Right lobe of liver (tissue), 4 donors: ENCODE measurements around the gene WDR62.
"Not testable (repeated sequence)": the region's sequence is repeated elsewhere in the genome, so short reads cannot be mapped to it uniquely, and the experiment has no call there.

Experiments used
- POLR2A ChIP-seq: fragments of 450-650 bp; IDR thresholded peaks from one replicate; pipeline ENCODE4 v1.6.1; 2017; ENCODE audit warnings: antibody characterized with exemption, mild to moderate bottlenecking
- TF ChIP-seq, protein P1 (sequence below), 4 donors: fragments of 200-600 bp in 3 of 4; fragments of 450-650 bp in 1 of 4; IDR thresholded peaks; one replicate each; pipeline versions ENCODE4 v1.5.1 to v1.8.0; 2016 to 2022; ENCODE audit warnings: antibody characterized with exemption in 4 of 4, mild to moderate bottlenecking in 2 of 4
- donor health status: DM: no; HTN: no; CAD: no.
- donor health status: DM: no; HTN: no; CAD: no.
- donor health status: DM: no; HTN: yes; CAD: no.

DNA sequence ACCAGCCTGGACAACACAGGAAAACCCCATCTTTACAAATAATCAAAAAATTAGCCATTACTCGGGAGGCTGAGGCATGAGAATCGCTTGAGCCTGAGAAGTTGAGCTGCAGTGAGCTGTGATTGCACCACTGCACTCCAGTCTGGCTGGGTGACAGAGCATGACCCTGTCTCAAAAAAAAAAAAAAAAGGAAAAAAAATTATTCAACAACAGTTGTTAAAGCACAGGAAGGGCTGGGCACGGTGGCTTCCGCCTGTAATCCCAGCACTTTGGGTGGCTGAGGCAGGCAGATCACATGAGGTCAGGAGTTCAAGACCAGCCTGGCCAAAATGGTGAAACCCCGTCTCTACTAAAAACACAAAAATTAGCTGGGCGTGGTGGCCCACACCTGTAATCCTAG, 76.5 kb downstream of the WDR62 start:
- TF ChIP-seq, protein P1, sequence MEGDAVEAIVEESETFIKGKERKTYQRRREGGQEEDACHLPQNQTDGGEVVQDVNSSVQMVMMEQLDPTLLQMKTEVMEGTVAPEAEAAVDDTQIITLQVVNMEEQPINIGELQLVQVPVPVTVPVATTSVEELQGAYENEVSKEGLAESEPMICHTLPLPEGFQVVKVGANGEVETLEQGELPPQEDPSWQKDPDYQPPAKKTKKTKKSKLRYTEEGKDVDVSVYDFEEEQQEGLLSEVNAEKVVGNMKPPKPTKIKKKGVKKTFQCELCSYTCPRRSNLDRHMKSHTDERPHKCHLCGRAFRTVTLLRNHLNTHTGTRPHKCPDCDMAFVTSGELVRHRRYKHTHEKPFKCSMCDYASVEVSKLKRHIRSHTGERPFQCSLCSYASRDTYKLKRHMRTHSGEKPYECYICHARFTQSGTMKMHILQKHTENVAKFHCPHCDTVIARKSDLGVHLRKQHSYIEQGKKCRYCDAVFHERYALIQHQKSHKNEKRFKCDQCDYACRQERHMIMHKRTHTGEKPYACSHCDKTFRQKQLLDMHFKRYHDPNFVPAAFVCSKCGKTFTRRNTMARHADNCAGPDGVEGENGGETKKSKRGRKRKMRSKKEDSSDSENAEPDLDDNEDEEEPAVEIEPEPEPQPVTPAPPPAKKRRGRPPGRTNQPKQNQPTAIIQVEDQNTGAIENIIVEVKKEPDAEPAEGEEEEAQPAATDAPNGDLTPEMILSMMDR (IDR thresholded peaks at IDR 0.05): not testable (repeated sequence)
- TF ChIP-seq POLR2A: not testable (repeated sequence)
